Liver (tissue), 9 donors: ENCODE data around the gene EWSR1. TPM values are rescaled to one million over a fixed set of nuclear protein-coding genes. Genes with fewer than 3 reads are reported as not detected.

ENCODE experiments used
- DNase-seq: peaks from one replicate; pipeline ENCODE4 v3.0.0-alpha.2; 2017; ENCODE audit warnings: low spot score
- H3K27ac ChIP-seq, 2 donors: one replicate each; pipeline ENCODE4 v1.7.0; 2013; ENCODE audit warnings: inconsistent platforms in 2 of 2, low read length in 2 of 2, control low read depth in 1 of 2, low read depth in 1 of 2, mild to moderate bottlenecking in 1 of 2
- H3K27me3 ChIP-seq, 4 donors: one replicate each; pipeline versions ENCODE4 v1.6.1 to v1.7.0; 2013; ENCODE audit warnings: low read length in 3 of 4, inconsistent platforms in 1 of 4, mild to moderate bottlenecking in 1 of 4, moderate library complexity in 1 of 4; ENCODE audit not compliant: control insufficient read depth in 4 of 4, insufficient read depth in 4 of 4
- H3K36me3 ChIP-seq, 4 donors: one replicate each; pipeline versions ENCODE4 v1.6.1 to v1.7.0; 2013; ENCODE audit warnings: low read length in 3 of 4, mild to moderate bottlenecking in 3 of 4, low read depth in 1 of 4, moderate library complexity in 1 of 4; ENCODE audit not compliant: control insufficient read depth in 4 of 4, insufficient read depth in 3 of 4
- H3K4me1 ChIP-seq, 4 donors: one replicate each; pipeline versions ENCODE4 v1.6.1 to v1.7.0; 2013; ENCODE audit warnings: low read length in 3 of 4, mild to moderate bottlenecking in 3 of 4, moderate library complexity in 1 of 4; ENCODE audit not compliant: control insufficient read depth in 4 of 4, insufficient read depth in 4 of 4
- H3K4me3 ChIP-seq, 3 donors: one replicate each; pipeline versions ENCODE4 v1.6.1 to v1.7.0; 2013; ENCODE audit warnings: low read length in 3 of 3, control low read depth in 1 of 3, low read depth in 1 of 3, mild to moderate bottlenecking in 1 of 3
- H3K9ac ChIP-seq, 2 donors: one replicate each; pipeline ENCODE4 v1.7.0; 2013; ENCODE audit warnings: low read length in 2 of 2, mild to moderate bottlenecking in 2 of 2, moderate library complexity in 2 of 2, control low read depth in 1 of 2, low read depth in 1 of 2
- H3K9me3 ChIP-seq, 4 donors: one replicate each; pipeline versions ENCODE4 v1.6.1 to v1.7.0; 2013; ENCODE audit warnings: low read length in 3 of 4; ENCODE audit not compliant: control insufficient read depth in 4 of 4
- ATF3 ChIP-seq: IDR thresholded peaks from 2 replicates; pipeline ENCODE4 v1.6.1; 2016; ENCODE audit warnings: antibody characterized with exemption
- CTCF ChIP-seq: fragments of 150-350 bp; IDR thresholded peaks from 2 replicates; pipeline ENCODE4 v1.5.1; 2017; ENCODE audit warnings: improper control_type of control experiment, low read depth, low read length; ENCODE audit not compliant: missing input control
- EGR1 ChIP-seq, 2 donors: IDR thresholded peaks; 2 replicates each; pipeline ENCODE4 v1.6.1; 2016 to 2018; ENCODE audit warnings: antibody characterized with exemption in 2 of 2, low read depth in 2 of 2
- FOXA1 ChIP-seq: IDR thresholded peaks from 2 replicates; pipeline ENCODE4 v1.6.1; 2016; ENCODE audit warnings: antibody characterized with exemption
- FOXA2 ChIP-seq: IDR thresholded peaks from 2 replicates; pipeline ENCODE4 v1.6.1; 2016; ENCODE audit warnings: antibody characterized with exemption
- GABPA ChIP-seq, 2 donors: IDR thresholded peaks in 1 of 2; conservative IDR thresholded peaks in 1 of 2; 2 replicates each; pipeline ENCODE4 v1.6.1; 2016; ENCODE audit warnings: antibody characterized with exemption in 2 of 2, mild to moderate bottlenecking in 1 of 2, moderate library complexity in 1 of 2
- HNF4A ChIP-seq, 2 donors: conservative IDR thresholded peaks; 2 replicates each; pipeline ENCODE4 v1.6.1; 2016; ENCODE audit warnings: antibody characterized with exemption in 2 of 2, mild to moderate bottlenecking in 2 of 2
- HNF4G ChIP-seq: IDR thresholded peaks from 2 replicates; pipeline ENCODE4 v1.6.1; 2016; ENCODE audit warnings: antibody characterized with exemption
- JUND ChIP-seq, 2 donors: IDR thresholded peaks; 2 replicates each; pipeline ENCODE4 v1.6.1; 2016; ENCODE audit warnings: antibody characterized with exemption in 2 of 2
- MAX ChIP-seq: IDR thresholded peaks from 2 replicates; pipeline ENCODE4 v1.6.1; 2016; ENCODE audit warnings: antibody characterized with exemption
- NR2F2 ChIP-seq: IDR thresholded peaks from 2 replicates; pipeline ENCODE4 v1.6.1; 2016; ENCODE audit warnings: antibody characterized with exemption
- RAD21 ChIP-seq, 2 donors: IDR thresholded peaks; 2 replicates each; pipeline ENCODE4 v1.6.1; 2016; ENCODE audit warnings: antibody characterized with exemption in 2 of 2, mild to moderate bottlenecking in 2 of 2
- REST ChIP-seq: IDR thresholded peaks from 2 replicates; pipeline ENCODE4 v1.6.1; 2016; ENCODE audit warnings: antibody characterized with exemption, mild to moderate bottlenecking
- RXRA ChIP-seq, 2 donors: IDR thresholded peaks; 2 replicates each; pipeline ENCODE4 v1.6.1; 2017 to 2018; ENCODE audit warnings: antibody characterized with exemption in 2 of 2, mild to moderate bottlenecking in 1 of 2
- SP1 ChIP-seq: IDR thresholded peaks from 2 replicates; pipeline ENCODE4 v1.6.1; 2018; ENCODE audit warnings: antibody characterized with exemption, mild to moderate bottlenecking
- TAF1 ChIP-seq: conservative IDR thresholded peaks from 2 replicates; pipeline ENCODE4 v1.6.1; 2016; ENCODE audit warnings: antibody characterized with exemption, mild to moderate bottlenecking
- YY1 ChIP-seq: IDR thresholded peaks from 2 replicates; pipeline ENCODE4 v1.6.1; 2016; ENCODE audit warnings: antibody characterized with exemption, mild to moderate bottlenecking
- ZBTB33 ChIP-seq: IDR thresholded peaks from 2 replicates; pipeline ENCODE4 v1.6.1; 2016; ENCODE audit warnings: antibody characterized with exemption
- WGBS: extraction: QIAGEN DNeasy Blood & Tissue Kit; methylation state at CpG from one replicate; pipeline ENCODE4 v1.1.7; 2013; 5-methylcytosine and 5-hydroxymethylcytosine counted together
- polyA plus RNA-seq, 2 donors: library from polyadenylated mRNA; stranded (reverse) in 1 of 2; unstranded in 1 of 2; fragments of 200-250 nt in 1 of 2; fragments of >200 nt in 1 of 2; fragmentation: Nextera tagmentation in 1 of 2; extraction: Ambion mirVana in 1 of 2; gene quantifications; one replicate each; pipeline versions ENCODE4 v1.2.1 to v1.2.3, GENCODE V29; 2013 to 2015
- total RNA-seq, 2 donors: library from RNA; depleted of rRNA; stranded (reverse); fragments of >200 nt; gene quantifications; one replicate each; pipeline ENCODE4 v1.2.3, GENCODE V29; 2014
- donor health status: healthy.
- donor health status: healthy.
- donor health status: healthy.
- donor health status: healthy.
- donor health status: healthy.

Gene EWSR1
- total and polyA plus RNA-seq, 4 donors: 64.8 to 134 (median 78.3) TPM

- no peaks in the 10 kb centered on the region for H3K27me3 ChIP-seq
- no peak for DNase-seq
- H3K9me3 ChIP-seq: no peaks in the 10 kb centered on the region
- TF ChIP-seq HNF4G: no peak
- no peak for TF ChIP-seq ZBTB33
- TF ChIP-seq ATF3: no peak
- no peak for TF ChIP-seq TAF1
- TF ChIP-seq SP1: no peak
- no peak for TF ChIP-seq HNF4A (conservative IDR thresholded peaks at IDR 0.05)
- no peak for TF ChIP-seq REST
- TF ChIP-seq RXRA (IDR thresholded peaks at IDR 0.05): no peak
- no peak for TF ChIP-seq FOXA2
- TF ChIP-seq JUND (IDR thresholded peaks at IDR 0.05): no peak
- TF ChIP-seq GABPA (IDR thresholded peaks at IDR 0.05 in 1 of 2, conservative IDR thresholded peaks at IDR 0.05 in 1 of 2): no peak
- no peak for TF ChIP-seq NR2F2
- no peak for TF ChIP-seq YY1
- no peak for TF ChIP-seq CTCF
- TF ChIP-seq RAD21 (IDR thresholded peaks at IDR 0.05): no peak
- TF ChIP-seq FOXA1: no peak
- TF ChIP-seq MAX: no peak
- no peak for TF ChIP-seq EGR1 (IDR thresholded peaks at IDR 0.05; ENCODE audit: low read depth in 2 of 2)
- no peak overlapping the region for H3K27ac ChIP-seq
- H3K9ac ChIP-seq: no peak overlapping the region
- peaks cover 0 to 19% (median 6%) of the 10 kb centered on the region in 4 donors for H3K36me3 ChIP-seq
- no peaks in the 10 kb centered on the region for H3K4me1 ChIP-seq
- H3K4me3 ChIP-seq: no peak overlapping the region
Observed at GRCh38 chr22:29323641-29324040, 55.6 kb downstream of the EWSR1 start.

GRCh38 chr22:29325356-29325755 lies 57.3 kb downstream of the EWSR1 start:
- no peak for DNase-seq
- WGBS: 88% methylated on average over 8 of the region's 8 CpGs
- Histone ChIP-seq H3K36me3 (peaks cover 3 to 34% (median 8%) of the 10 kb centered on the region in 4 donors), H3K27me3 (no peaks in the 10 kb centered on the region), H3K27ac (no peak overlapping the region), H3K9ac (no peak overlapping the region), H3K9me3 (no peaks in the 10 kb centered on the region), H3K4me1 (no peaks in the 10 kb centered on the region), H3K4me3 (no peak overlapping the region)
- no peak for TF ChIP-seq ATF3
